ENCODE data around the gene RGPD8. TPM values are rescaled to one million over a fixed set of nuclear protein-coding genes. Genes with fewer than 3 reads are reported as not detected.
"Not testable (repeated sequence)": the region's sequence is repeated elsewhere in the genome, so short reads cannot be mapped to it uniquely, and the experiment has no call there.

RGPD8 gene
- total RNA-seq, 1 donor from 2014 or later = 8.6 TPM

GRCh38 chr2:112352292-112352691 lies 81.2 kb downstream of the RGPD8 start:
- not testable (repeated sequence) for DNase-seq (ENCODE audit: extremely low spot score, unreplicated experiment); H3K27ac Mint-ChIP-seq (ENCODE audit: unreplicated experiment); H3K27me3 Mint-ChIP-seq (ENCODE audit: unreplicated experiment); H3K36me3 Mint-ChIP-seq (ENCODE audit: unreplicated experiment); H3K4me3 Mint-ChIP-seq (ENCODE audit: unreplicated experiment); H3K4me1 Mint-ChIP-seq (ENCODE audit: unreplicated experiment); H3K9me3 Mint-ChIP-seq (ENCODE audit: unreplicated experiment)

- DNase-seq (ENCODE audit: extremely low spot score, unreplicated experiment) = no peak
- TF ChIP-seq CTCF (IDR thresholded peaks at IDR 0.05) = no peak
- Mint-ChIP-seq H3K27me3 (ENCODE audit: unreplicated experiment) (no peaks in the 10 kb centered on the region), H3K4me3 (ENCODE audit: unreplicated experiment) (no peak overlapping the region), H3K4me1 (ENCODE audit: unreplicated experiment) (no peaks in the 10 kb centered on the region), H3K27ac (ENCODE audit: unreplicated experiment) (no peak overlapping the region), H3K36me3 (ENCODE audit: unreplicated experiment) (no peaks in the 10 kb centered on the region), H3K9me3 (ENCODE audit: unreplicated experiment) (no peaks in the 10 kb centered on the region)
These were observed 88.1 kb downstream of the RGPD8 start for GRCh38 chr2:112345030-112346027.

- no peaks in the 10 kb centered on the region for H3K27me3 Mint-ChIP-seq (ENCODE audit: unreplicated experiment)
- TF ChIP-seq CTCF (IDR thresholded peaks at IDR 0.05) = no peak
- H3K27ac Mint-ChIP-seq (ENCODE audit: unreplicated experiment) = no peak overlapping the region
- H3K4me3 Mint-ChIP-seq (ENCODE audit: unreplicated experiment) = no peak overlapping the region
- DNase-seq (ENCODE audit: extremely low spot score, unreplicated experiment) = no peak
- no peaks in the 10 kb centered on the region for H3K4me1 Mint-ChIP-seq (ENCODE audit: unreplicated experiment)
- no peaks in the 10 kb centered on the region for H3K36me3 Mint-ChIP-seq (ENCODE audit: unreplicated experiment)
- no peaks in the 10 kb centered on the region for H3K9me3 Mint-ChIP-seq (ENCODE audit: unreplicated experiment)
These were observed 89.4 kb downstream of the RGPD8 start for GRCh38 chr2:112343827-112344585.

- Mint-ChIP-seq H3K36me3 (ENCODE audit: unreplicated experiment) (no peaks in the 10 kb centered on the region), H3K27ac (ENCODE audit: unreplicated experiment) (no peak overlapping the region), H3K9me3 (ENCODE audit: unreplicated experiment) (no peaks in the 10 kb centered on the region), H3K4me3 (ENCODE audit: unreplicated experiment) (no peak overlapping the region), H3K27me3 (ENCODE audit: unreplicated experiment) (no peaks in the 10 kb centered on the region), H3K4me1 (ENCODE audit: unreplicated experiment) (no peaks in the 10 kb centered on the region)
- no peak for TF ChIP-seq CTCF (IDR thresholded peaks at IDR 0.05)
- no peak for DNase-seq (ENCODE audit: extremely low spot score, unreplicated experiment)
These were observed 91.3 kb downstream of the RGPD8 start for GRCh38 chr2:112342067-112342550.

- Mint-ChIP-seq H3K9me3 (ENCODE audit: unreplicated experiment) (no peaks in the 10 kb centered on the region), H3K27ac (ENCODE audit: unreplicated experiment) (no peak overlapping the region), H3K4me3 (ENCODE audit: unreplicated experiment) (no peak overlapping the region), H3K4me1 (ENCODE audit: unreplicated experiment) (no peaks in the 10 kb centered on the region), H3K27me3 (ENCODE audit: unreplicated experiment) (no peaks in the 10 kb centered on the region), H3K36me3 (ENCODE audit: unreplicated experiment) (no peaks in the 10 kb centered on the region)
- DNase-seq (ENCODE audit: extremely low spot score, unreplicated experiment) = no peak
- no peak for TF ChIP-seq CTCF (IDR thresholded peaks at IDR 0.05)
These were observed 92.8 kb downstream of the RGPD8 start for GRCh38 chr2:112340475-112341267.
